ENCODE data around the gene GYPA. TPM values are rescaled to one million over a fixed set of nuclear protein-coding genes. Genes with fewer than 3 reads are reported as not detected.
"Not testable (repeated sequence)": the region's sequence is repeated elsewhere in the genome, so short reads cannot be mapped to it uniquely, and the experiment has no call there.

GYPA gene
- total and polyA plus RNA-seq, 8 donors = 4.2 TPM; not detected in 7

DNA sequence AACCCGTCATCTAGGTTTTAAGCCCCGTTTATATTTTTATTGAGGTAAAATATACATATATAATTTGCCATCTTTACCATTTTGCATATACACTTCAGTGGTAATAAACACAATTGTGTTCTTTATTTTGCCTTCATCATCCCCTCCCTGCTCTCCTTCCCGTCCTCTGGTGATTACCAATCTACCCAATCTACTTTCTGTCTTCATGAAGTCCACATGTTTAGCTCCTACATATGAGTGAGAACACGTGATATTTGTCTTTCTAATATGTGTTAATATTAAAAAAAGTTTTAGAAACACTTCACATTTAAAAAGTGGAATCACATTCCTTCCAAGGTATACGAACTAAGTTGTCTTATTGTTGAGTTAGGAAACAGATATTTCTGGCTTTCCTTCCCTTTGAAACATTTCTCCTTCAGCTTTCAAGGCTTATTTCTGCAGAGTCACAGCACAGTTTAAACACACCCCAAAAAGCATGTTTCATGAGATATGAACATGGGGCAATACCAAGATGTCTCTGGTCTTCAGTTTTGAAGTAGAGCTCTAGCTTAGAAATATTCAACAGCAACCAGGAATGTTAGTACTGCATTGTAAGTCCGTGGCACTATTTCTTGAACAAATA lies 35.9 kb downstream of the GYPA start:
- Histone ChIP-seq H3K9me3 (no peaks in the 10 kb centered on the region), H3K4me3 (no peak overlapping the region), H3K27ac (no peak overlapping the region), H3K27me3 (no peaks in the 10 kb centered on the region), H3K36me3 (no peaks in the 10 kb centered on the region), H3K4me1 (no peaks in the 10 kb centered on the region)
- no peak for DNase-seq
- TF ChIP-seq, protein P1, sequence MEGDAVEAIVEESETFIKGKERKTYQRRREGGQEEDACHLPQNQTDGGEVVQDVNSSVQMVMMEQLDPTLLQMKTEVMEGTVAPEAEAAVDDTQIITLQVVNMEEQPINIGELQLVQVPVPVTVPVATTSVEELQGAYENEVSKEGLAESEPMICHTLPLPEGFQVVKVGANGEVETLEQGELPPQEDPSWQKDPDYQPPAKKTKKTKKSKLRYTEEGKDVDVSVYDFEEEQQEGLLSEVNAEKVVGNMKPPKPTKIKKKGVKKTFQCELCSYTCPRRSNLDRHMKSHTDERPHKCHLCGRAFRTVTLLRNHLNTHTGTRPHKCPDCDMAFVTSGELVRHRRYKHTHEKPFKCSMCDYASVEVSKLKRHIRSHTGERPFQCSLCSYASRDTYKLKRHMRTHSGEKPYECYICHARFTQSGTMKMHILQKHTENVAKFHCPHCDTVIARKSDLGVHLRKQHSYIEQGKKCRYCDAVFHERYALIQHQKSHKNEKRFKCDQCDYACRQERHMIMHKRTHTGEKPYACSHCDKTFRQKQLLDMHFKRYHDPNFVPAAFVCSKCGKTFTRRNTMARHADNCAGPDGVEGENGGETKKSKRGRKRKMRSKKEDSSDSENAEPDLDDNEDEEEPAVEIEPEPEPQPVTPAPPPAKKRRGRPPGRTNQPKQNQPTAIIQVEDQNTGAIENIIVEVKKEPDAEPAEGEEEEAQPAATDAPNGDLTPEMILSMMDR (IDR thresholded peaks at IDR 0.05) = no peak
- TF ChIP-seq POLR2AphosphoS5 (IDR thresholded peaks at IDR 0.05) = no peak
- no peak for TF ChIP-seq EP300 (IDR thresholded peaks at IDR 0.05)
- TF ChIP-seq POLR2A (IDR thresholded peaks at IDR 0.05) = no peak
- WGBS, 5 donors = 74 to 78% (median 77%) methylated on average over 6 of the region's 6 CpGs
- intact Hi-C loops (cut with DNase I; ENCODE audit: low total_unique reads) = no loop called here

DNA sequence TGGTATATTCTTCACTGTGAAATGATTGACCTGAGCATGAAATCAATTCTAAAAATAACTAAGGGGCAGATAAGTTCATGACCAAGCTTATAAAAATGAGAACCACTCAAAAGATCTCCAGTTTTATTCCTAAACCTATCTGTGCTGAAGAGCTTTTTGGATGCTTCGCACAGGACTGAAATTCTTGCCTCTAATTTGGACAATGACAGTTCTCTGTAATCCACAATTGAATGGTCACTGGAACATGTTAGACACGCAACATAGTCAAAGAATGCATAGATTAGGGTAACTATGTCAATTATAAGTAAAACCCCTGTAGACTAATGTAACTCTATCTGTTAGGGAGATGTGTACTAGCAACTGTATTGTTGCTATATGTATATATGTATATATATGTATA lies 42.7 kb downstream of the GYPA start:
- intact Hi-C loops (cut with DNase I; ENCODE audit: low total_unique reads); H3K9me3 ChIP-seq; H3K27ac ChIP-seq; H3K4me3 ChIP-seq; DNase-seq; H3K27me3 ChIP-seq; H3K4me1 ChIP-seq; H3K36me3 ChIP-seq: not testable (repeated sequence)
- WGBS, 5 donors = 72 to 92% (median 90%) methylated on average over 2 of the region's 2 CpGs

DNA sequence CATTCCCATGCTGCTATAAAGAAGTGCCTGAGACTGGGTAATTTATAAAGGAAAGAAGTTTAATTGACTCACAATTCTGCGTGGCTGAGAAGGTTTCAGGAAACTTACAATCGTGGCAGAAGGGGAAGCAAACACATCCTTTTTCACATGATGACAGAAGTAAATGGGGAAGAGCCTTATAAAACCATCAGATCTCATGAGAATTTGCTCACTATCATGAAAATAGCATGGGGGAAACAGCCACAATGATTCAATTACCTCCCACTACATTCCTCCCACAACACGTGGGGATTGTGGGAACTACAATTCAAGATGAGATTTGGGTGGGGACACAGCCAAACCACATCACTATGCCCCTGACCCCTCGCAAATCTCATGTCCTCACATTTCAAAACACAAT lies 46.5 kb downstream of the GYPA start:
- H3K4me1 ChIP-seq; H3K27ac ChIP-seq; H3K27me3 ChIP-seq; H3K36me3 ChIP-seq; DNase-seq; H3K4me3 ChIP-seq; intact Hi-C loops (cut with DNase I; ENCODE audit: low total_unique reads); H3K9me3 ChIP-seq: not testable (repeated sequence)
- 40 to 55% (median 42%) methylated on average over 3 to 4 of the region's 4 CpGs for WGBS, 5 donors

DNA sequence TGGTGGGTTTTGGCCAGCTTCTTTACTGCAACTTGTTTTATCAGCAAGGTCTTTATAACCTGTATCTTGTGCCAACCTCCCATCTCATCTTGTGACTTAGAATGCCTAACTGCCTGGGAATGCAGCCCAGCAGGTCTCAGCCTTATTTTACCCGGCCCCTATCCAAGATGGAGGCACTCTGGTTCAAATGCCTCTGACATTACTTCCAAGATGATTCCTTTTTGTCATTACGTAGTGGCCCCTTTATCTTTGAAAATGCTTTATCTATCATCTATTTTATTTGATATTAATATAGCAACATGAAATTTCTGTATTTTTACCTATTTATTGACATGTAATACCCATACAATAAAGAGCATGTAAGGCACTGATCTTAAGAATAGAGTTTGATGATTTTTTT lies 49.3 kb downstream of the GYPA start:
- H3K27ac ChIP-seq; intact Hi-C loops (cut with DNase I; ENCODE audit: low total_unique reads); H3K36me3 ChIP-seq; H3K4me3 ChIP-seq; H3K27me3 ChIP-seq; H3K9me3 ChIP-seq; DNase-seq; H3K4me1 ChIP-seq: not testable (repeated sequence)
- WGBS, 5 donors = 91 to 96% (median 93%) methylated on average over 2 of the region's 2 CpGs

DNA sequence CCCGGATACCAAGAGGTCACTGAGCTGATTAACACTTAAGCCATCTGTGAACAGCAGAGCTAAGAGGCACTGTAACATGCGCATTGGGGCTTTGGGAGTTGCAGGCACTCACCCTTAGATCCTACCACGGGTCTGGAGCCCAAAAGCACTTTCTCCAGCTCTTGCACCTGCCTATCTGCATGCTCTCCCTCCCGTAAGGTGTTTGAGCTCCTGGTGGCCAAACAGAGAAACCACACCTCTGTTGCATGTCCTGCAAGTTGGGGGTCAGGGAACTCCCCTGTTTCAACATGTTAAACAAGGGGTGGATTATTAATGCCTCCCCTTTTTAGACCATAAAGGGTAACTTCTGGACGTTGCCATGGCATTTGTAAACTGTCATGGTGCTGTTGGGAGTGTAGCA lies 49.8 kb downstream of the GYPA start:
- Histone ChIP-seq H3K27me3 (no peaks in the 10 kb centered on the region), H3K4me3 (no peak overlapping the region), H3K9me3 (no peaks in the 10 kb centered on the region), H3K36me3 (no peaks in the 10 kb centered on the region), H3K27ac (no peak overlapping the region), H3K4me1 (no peaks in the 10 kb centered on the region)
- no peak for TF ChIP-seq EP300 (IDR thresholded peaks at IDR 0.05)
- TF ChIP-seq, protein P1 (IDR thresholded peaks at IDR 0.05) = no peak
- TF ChIP-seq POLR2A (IDR thresholded peaks at IDR 0.05) = no peak
- no peak for TF ChIP-seq POLR2AphosphoS5 (IDR thresholded peaks at IDR 0.05)
- 62 to 72% (median 67%) methylated on average over 5 of the region's 5 CpGs for WGBS, 5 donors
- DNase-seq = no peak
- intact Hi-C loops (cut with DNase I; ENCODE audit: low total_unique reads) = no loop called here

DNA sequence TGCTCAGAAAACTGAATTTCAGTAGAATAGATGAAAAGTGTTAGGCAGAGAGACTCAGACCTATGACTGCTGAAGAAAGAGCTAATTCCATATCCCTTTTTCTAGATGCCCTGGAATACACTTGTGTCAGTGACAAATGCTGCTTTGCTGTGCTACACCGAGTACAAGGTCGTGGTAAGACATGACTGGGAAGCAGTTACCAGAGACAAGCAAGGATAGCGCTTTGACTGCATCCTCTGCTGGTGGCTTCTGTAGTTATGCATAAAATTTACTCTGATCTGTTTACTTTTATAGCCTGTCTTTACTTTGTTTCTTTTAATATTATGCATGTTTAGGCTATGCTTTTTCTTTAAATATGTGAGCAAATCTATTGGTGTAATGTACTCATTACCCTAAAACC lies 58.5 kb downstream of the GYPA start:
- H3K4me1 ChIP-seq; H3K27me3 ChIP-seq; H3K4me3 ChIP-seq; H3K27ac ChIP-seq; intact Hi-C loops (cut with DNase I; ENCODE audit: low total_unique reads); H3K9me3 ChIP-seq; DNase-seq; H3K36me3 ChIP-seq: not testable (repeated sequence)
- 69 to 77% (median 70%) methylated on average over 3 of the region's 3 CpGs for WGBS, 5 donors

DNA sequence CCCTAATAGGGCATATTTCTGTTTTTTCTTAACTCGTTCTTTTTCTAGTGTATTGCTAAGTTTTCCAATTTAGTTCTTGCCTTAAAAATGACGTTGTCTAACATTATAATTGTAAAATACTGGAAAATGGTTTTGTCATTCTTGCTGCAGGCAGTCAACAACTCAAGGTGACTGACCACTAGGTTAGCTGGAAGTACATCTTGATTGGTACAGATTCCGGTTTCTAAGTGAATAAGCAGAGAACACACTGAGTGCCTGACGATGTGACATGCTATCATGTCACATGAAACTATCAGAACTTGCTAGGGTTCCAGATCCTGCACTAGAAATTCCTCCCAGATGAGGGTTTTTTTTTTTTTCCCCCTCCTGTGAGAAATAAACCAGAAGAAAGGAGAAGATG lies 60.4 kb downstream of the GYPA start:
- WGBS, 5 donors = 63 to 89% (median 79%) methylated on average over 3 to 4 of the region's 4 CpGs

DNA sequence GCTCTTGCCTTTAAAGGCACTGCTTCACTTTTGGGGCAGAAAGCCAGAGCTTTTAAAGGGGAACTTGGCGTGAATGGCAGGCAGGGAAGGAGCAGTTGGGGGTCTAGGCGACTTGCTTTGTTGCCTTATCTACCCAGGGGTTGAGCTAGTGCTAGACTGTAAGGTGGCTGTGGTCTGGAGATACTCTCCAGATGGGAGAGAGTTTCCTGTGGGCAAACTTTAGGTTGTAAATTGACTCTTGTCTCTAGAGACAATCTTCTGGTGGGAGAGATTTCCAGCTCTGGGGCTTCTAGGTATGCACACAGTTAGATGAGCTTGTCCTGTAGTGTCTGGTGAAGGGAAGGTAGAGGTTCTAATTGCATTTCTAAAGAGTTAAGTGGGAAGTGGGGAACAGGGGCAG lies 61.8 kb downstream of the GYPA start:
- H3K9me3 ChIP-seq; H3K27me3 ChIP-seq; intact Hi-C loops (cut with DNase I; ENCODE audit: low total_unique reads); H3K36me3 ChIP-seq; DNase-seq; H3K4me1 ChIP-seq; H3K4me3 ChIP-seq; H3K27ac ChIP-seq: not testable (repeated sequence)
- WGBS, 5 donors = 25 to 51% (median 42%) methylated on average over 2 of the region's 2 CpGs

More for the DNA sequence above, 60.4 kb downstream of the GYPA start:
- H3K36me3 ChIP-seq; H3K9me3 ChIP-seq; H3K4me3 ChIP-seq; H3K27ac ChIP-seq; intact Hi-C loops (cut with DNase I; ENCODE audit: low total_unique reads); H3K4me1 ChIP-seq; DNase-seq; H3K27me3 ChIP-seq: not testable (repeated sequence)

DNA sequence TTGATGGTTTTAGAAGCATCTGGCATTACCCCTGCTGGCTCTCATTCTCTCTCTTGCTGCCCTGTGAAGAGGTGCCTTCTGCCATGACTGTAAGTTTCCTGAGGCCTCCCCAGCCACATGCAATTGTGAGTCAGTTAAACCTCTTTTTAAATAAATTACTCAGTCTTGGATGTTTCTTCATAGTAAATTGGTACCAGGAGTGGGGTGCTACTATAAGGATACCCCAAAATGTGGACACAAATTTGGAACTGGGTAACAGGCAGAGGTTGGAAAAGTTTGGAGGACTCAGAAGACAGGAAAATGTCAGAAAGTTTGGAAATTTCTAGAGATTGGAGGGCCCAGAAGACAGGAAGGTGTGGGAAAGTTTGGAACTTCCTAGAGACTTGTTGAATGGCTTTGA lies 79.0 kb downstream of the GYPA start:
- H3K27ac ChIP-seq; H3K27me3 ChIP-seq; H3K4me3 ChIP-seq; DNase-seq; intact Hi-C loops (cut with DNase I; ENCODE audit: low total_unique reads); H3K36me3 ChIP-seq; H3K4me1 ChIP-seq: not testable (repeated sequence)
- peaks cover 3 to 26% (median 18%) of the 10 kb centered on the region in 4 donors for H3K9me3 ChIP-seq

DNA sequence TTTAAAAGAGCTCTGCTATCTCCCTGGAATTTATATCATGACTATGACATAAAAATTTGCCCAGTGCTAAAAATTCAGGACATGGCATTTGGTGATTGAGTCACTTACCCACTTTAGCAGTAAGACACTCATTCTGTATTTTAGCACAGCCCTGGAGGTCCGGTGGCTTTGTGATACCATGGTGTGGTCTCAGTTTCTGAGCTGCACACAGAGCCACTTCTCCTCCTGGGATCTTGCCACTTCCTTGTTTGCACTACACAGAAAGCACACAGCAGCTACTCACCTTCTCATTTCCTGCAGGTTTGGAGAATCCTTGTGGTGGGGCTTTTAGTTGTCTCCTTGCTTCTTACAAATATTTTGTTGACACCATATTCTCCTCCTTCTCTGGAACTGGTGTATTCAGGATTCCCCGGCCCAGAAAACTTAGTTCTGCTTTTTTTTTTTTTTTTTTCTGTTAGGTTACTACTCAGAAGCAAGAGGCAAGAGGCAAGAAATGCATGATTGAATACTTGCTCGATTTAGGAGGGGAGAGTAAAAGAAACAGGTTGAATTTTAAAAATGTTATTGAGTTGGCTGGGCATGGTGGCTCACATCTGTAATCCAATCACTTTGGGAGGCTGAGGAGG lies 80.2 kb downstream of the GYPA start:
- peak in 1 of 2 donors; percentile 3 for DNase-seq
- H3K27me3 ChIP-seq; H3K36me3 ChIP-seq; intact Hi-C loops (cut with DNase I; ENCODE audit: low total_unique reads); H3K4me3 ChIP-seq; H3K4me1 ChIP-seq; H3K27ac ChIP-seq: not testable (repeated sequence)
- WGBS, 5 donors = 43 to 63% (median 53%) methylated on average over 3 of the region's 3 CpGs
- H3K9me3 ChIP-seq = peaks cover 3 to 26% (median 18%) of the 10 kb centered on the region in 4 donors

All from stomach (tissue), 9 donors.